ENCODE measurements around the gene CHSY1.

CHSY1 gene

DNA sequence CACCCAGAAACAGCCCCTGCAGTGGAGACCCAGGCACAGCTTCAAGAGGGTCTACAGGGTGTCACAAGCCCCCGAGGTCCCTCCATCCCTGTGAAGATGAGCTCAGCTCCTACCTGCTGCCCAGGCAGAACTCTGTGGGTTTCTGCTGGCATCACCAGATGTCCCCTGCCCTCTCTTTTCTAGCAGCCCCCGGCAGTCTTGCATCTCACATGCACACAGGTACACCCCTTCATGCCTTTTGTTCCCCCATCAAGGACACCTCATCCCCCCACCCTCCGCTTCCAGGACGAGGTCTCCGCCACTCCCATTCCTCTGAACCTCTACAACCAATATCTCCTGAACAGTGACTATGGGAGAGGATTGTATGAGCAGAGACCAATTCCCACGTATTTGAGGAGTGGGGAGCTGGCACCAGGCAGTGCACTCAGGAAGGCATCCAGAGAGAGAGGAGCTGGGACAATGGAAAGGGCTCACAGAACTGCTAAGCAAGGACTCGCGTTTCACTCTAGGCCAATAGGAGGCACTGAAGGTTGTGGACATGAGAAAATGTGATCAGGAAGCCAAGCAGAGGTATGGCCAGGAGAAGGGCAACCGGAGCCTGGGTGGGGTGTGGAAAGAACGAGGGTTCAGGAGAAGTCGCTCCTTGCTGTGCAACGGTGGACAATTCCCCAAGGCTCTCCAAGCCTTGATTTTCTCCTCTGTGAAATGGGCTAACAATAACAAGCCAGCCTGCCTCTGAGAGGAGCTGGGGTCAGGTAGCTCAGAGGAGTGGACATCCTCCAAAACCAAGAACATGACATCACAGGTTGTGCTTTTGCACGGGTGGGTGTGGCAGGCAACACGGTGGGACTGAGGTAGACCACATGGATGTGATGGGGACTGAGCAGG is 115.2 kb downstream of the CHSY1 start:
- TF ChIP-seq, protein P1, sequence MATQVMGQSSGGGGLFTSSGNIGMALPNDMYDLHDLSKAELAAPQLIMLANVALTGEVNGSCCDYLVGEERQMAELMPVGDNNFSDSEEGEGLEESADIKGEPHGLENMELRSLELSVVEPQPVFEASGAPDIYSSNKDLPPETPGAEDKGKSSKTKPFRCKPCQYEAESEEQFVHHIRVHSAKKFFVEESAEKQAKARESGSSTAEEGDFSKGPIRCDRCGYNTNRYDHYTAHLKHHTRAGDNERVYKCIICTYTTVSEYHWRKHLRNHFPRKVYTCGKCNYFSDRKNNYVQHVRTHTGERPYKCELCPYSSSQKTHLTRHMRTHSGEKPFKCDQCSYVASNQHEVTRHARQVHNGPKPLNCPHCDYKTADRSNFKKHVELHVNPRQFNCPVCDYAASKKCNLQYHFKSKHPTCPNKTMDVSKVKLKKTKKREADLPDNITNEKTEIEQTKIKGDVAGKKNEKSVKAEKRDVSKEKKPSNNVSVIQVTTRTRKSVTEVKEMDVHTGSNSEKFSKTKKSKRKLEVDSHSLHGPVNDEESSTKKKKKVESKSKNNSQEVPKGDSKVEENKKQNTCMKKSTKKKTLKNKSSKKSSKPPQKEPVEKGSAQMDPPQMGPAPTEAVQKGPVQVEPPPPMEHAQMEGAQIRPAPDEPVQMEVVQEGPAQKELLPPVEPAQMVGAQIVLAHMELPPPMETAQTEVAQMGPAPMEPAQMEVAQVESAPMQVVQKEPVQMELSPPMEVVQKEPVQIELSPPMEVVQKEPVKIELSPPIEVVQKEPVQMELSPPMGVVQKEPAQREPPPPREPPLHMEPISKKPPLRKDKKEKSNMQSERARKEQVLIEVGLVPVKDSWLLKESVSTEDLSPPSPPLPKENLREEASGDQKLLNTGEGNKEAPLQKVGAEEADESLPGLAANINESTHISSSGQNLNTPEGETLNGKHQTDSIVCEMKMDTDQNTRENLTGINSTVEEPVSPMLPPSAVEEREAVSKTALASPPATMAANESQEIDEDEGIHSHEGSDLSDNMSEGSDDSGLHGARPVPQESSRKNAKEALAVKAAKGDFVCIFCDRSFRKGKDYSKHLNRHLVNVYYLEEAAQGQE (IDR thresholded peaks at IDR 0.05; ENCODE audit: insufficient read depth in 1 of 2, low read depth in 2 of 2, low read length in 2 of 2), result no peak
- TF ChIP-seq TAF1 (IDR thresholded peaks at IDR 0.05; ENCODE audit: borderline replicate concordance, insufficient read depth, low read length) (no peak), SIN3A (IDR thresholded peaks at IDR 0.05; ENCODE audit: borderline replicate concordance, insufficient read depth, low read length) (no peak), POLR2AphosphoS5 (IDR thresholded peaks at IDR 0.05; ENCODE audit: low read depth, low read length) (no peak), FOXP2 (optimal IDR thresholded peaks at IDR 0.05; ENCODE audit: borderline replicate concordance, extremely low read depth, extremely low read length, insufficient read depth) (no peak)

GRCh38 chr15:101135532-101136166 is 116.2 kb downstream of the CHSY1 start:
- TF ChIP-seq TAF1 (IDR thresholded peaks at IDR 0.05; ENCODE audit: borderline replicate concordance, insufficient read depth, low read length) (no peak), POLR2AphosphoS5 (IDR thresholded peaks at IDR 0.05; ENCODE audit: low read depth, low read length) (no peak), FOXP2 (optimal IDR thresholded peaks at IDR 0.05; ENCODE audit: borderline replicate concordance, extremely low read depth, extremely low read length, insufficient read depth) (no peak), SIN3A (IDR thresholded peaks at IDR 0.05; ENCODE audit: borderline replicate concordance, insufficient read depth, low read length) (no peak)
- TF ChIP-seq, protein P1 (IDR thresholded peaks at IDR 0.05; ENCODE audit: insufficient read depth in 1 of 2, low read depth in 2 of 2, low read length in 2 of 2), result no peak

- TF ChIP-seq FOXP2 (optimal IDR thresholded peaks at IDR 0.05; ENCODE audit: borderline replicate concordance, extremely low read depth, extremely low read length, insufficient read depth), result no peak
- no peak for TF ChIP-seq TAF1 (IDR thresholded peaks at IDR 0.05; ENCODE audit: borderline replicate concordance, insufficient read depth, low read length)
- TF ChIP-seq SIN3A (IDR thresholded peaks at IDR 0.05; ENCODE audit: borderline replicate concordance, insufficient read depth, low read length), result no peak
- TF ChIP-seq POLR2AphosphoS5 (IDR thresholded peaks at IDR 0.05; ENCODE audit: low read depth, low read length), result no peak
- TF ChIP-seq, protein P1 (IDR thresholded peaks at IDR 0.05; ENCODE audit: insufficient read depth in 1 of 2, low read depth in 2 of 2, low read length in 2 of 2), result no peak
These were observed 117.1 kb downstream of the CHSY1 start for GRCh38 chr15:101134780-101135179.

- TF ChIP-seq SIN3A (IDR thresholded peaks at IDR 0.05; ENCODE audit: borderline replicate concordance, insufficient read depth, low read length) (no peak), FOXP2 (optimal IDR thresholded peaks at IDR 0.05; ENCODE audit: borderline replicate concordance, extremely low read depth, extremely low read length, insufficient read depth) (peak; percentile 22)
These were observed 118.0 kb downstream of the CHSY1 start for GRCh38 chr15:101133751-101134261.

- TF ChIP-seq POLR2AphosphoS5 (IDR thresholded peaks at IDR 0.05; ENCODE audit: low read depth, low read length), result no peak
- no peak for TF ChIP-seq TAF1 (IDR thresholded peaks at IDR 0.05; ENCODE audit: borderline replicate concordance, insufficient read depth, low read length)
- no peak for TF ChIP-seq FOXP2 (optimal IDR thresholded peaks at IDR 0.05; ENCODE audit: borderline replicate concordance, extremely low read depth, extremely low read length, insufficient read depth)
- TF ChIP-seq, protein P1 (IDR thresholded peaks at IDR 0.05; ENCODE audit: insufficient read depth in 1 of 2, low read depth in 2 of 2, low read length in 2 of 2), result no peak
- no peak for TF ChIP-seq SIN3A (IDR thresholded peaks at IDR 0.05; ENCODE audit: borderline replicate concordance, insufficient read depth, low read length)
These were observed 118.7 kb downstream of the CHSY1 start for GRCh38 chr15:101133181-101133460.

Data from PFSK-1 (cell line).